HG03439 (cell line): Measurements from ENCODE around the gene TAF4B.
"Not testable (repeated sequence)": the region's sequence is repeated elsewhere in the genome, so short reads cannot be mapped to it uniquely, and the experiment has no call there.

Experiments
- ATAC-seq: cut with Tn5 transposase; IDR thresholded peaks from one replicate; pipeline ENCODE4 v1.9.1; 2021; ENCODE audit warnings: mild to moderate bottlenecking, moderate library complexity; ENCODE audit not compliant: unreplicated experiment

The TAF4B gene

DNA sequence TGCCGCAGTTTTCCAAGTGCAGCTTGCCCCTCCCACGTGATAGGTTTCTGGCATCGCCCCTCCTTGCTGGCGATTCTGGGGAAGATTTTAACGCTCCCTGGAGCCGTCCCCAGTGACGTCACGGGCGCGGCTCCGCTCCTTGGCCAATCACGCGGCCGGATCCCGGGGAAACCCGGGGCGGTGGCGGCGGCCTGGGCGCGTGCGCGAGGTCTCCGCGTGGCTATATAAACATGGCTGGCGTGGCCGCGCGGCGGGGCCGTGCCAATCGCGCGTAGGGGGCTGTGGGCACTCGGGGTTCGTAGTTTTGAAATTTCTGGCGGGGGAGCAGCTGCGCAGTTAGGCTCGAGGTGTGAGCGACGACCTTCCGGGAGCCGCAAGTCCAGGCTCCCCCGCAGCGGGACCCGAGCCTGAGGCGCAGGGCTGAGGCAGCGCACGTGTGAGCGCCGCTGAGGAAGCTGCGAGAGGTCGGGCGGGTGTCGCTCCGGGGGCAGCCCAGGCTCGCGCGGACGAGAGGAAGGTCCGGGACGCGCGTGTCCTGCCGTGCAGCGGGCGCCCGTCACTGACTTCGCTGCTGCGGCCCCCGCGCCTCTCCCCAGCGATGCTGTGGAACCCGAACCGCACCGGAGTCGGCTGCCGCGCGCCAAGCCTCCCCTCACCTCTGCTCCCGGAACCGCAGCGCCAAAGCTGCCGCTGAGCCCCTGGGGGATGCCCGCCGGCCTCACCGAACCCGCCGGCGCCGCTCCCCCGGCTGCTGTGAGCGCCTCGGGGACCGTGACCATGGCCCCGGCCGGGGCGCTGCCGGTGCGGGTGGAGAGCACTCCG, at the start of gene TAF4B:
Gene TAF4B, plus strand, starts transcription at position 217 of the 822 bp plus-strand sequence. Its CDS starts 489 bp downstream, at position 706.
- ATAC-seq = peak; percentile 85

DNA sequence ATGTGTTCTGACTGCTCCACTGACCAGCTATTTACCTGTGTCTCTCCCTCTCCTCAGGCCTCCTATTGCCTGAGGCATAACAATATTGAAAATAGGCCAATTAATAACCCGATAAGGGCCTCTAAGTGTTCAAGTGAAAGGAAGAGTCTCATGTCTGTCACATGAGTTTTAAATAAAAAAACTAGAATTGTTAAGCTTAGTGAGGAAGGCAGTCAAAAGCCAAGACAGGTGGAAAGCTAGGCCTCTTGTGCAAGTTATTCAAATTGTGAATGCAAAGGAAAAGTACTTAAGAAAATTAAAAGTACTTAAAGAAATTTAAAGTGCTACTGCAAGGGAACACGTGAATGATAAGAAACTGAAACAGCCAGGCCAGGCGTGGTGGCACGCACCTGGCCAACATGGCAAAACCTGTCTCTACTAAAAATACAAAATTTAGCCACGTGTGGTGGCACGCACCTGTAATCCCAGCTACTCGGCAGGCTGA, 44.9 kb upstream of the TAF4B start:
- ATAC-seq = peak; percentile 89

GRCh38 chr18:26183395-26184112, 42.7 kb upstream of the TAF4B start:
- ATAC-seq = no peak

- no peak for ATAC-seq
Observed at GRCh38 chr18:26185267-26185666, 41.0 kb upstream of the TAF4B start.

DNA sequence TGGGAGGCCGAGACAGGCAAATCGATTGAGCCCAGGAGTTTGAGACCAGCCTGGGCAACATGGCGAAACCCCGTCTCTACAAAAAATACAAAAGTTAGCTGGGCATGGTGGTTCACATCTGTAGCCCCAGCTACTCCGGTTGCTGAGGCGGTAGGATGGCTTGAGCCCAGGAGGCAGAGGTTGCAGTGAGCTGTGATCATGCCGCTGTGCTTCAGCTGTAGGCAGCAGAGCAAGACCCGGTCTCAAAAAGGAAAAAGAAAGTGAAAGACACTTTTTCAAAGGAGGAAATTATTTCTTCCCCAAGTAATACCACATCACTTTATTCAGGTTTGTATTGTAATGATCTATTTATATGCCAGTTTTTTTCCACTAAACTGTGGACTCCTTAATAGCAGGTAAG, 35.7 kb upstream of the TAF4B start:
- peak; percentile 77 for ATAC-seq

GRCh38 chr18:26192233-26192632, 34.0 kb upstream of the TAF4B start:
- ATAC-seq = no peak

DNA sequence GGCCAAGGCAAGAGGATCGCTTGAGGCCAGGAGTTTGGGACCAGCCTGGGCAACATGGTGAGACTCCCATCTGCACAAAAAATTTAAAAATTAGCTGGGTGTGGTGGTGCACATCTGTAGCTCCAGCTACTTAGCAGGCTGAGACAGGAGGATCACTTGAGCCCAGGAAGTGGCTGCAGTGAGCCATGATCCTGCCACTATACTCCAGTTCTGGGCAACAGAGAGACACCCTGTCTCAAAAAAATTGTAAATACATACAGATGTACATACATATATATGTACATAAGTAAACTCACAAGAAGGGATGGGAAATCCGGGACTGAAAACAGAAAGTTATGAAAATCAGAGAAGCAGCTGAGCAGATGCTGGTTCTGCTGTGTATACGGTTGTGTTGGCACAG, 29.6 kb upstream of the TAF4B start:
- ATAC-seq = no peak

- ATAC-seq = not testable (repeated sequence)
Observed at GRCh38 chr18:26202001-26202400, 24.2 kb upstream of the TAF4B start.

GRCh38 chr18:26205318-26205717, 20.9 kb upstream of the TAF4B start:
- no peak for ATAC-seq

GRCh38 chr18:26206488-26206887, 19.8 kb upstream of the TAF4B start:
- ATAC-seq = no peak

DNA sequence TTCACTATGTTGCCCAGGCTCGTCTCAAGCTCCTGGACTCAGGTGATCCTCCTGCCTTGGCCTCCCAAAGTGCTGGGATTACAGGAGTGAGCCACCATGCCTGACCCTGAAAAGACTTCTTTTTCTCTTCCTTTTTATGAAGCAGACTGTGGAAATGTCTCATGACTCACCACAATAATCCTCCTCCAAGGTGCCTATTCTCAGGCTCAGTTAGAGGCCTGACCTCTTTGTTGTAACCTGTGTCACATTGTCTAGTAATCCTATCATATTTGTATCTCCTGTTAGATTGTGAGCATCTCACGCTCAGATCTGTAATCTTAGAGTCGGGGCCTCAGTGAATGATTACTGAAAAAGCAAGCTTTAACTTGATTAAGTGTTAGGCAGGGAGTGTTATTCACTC, 18.3 kb upstream of the TAF4B start:
- ATAC-seq = no peak

DNA sequence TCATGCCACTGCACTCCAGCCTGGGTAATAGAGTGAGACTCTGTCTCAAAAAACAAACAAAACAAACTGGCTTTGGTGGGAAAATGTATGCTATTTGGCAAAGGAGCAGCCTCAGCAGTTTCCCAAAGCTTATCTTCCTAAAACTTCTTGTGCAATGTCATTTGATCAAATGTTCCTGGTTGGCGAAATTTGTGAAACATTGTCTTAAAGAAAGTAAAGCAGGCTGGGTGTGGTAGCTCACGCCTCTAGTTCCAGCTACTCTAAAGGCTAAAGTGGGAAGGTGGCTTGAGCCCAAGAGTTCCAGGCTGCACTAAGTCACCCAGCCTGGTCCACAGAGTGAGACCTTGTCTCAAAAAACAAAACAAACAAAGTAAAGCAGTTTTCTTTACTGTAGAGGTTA, 17.3 kb upstream of the TAF4B start:
- no peak for ATAC-seq

- no peak for ATAC-seq
Observed at GRCh38 chr18:26210147-26210546, 16.1 kb upstream of the TAF4B start.

- no peak for ATAC-seq
Observed at GRCh38 chr18:26215247-26215970, 10.8 kb upstream of the TAF4B start.

GRCh38 chr18:26225022-26225693, 1.1 kb upstream of the TAF4B start:
- ATAC-seq = no peak

GRCh38 chr18:26225915-26226228, 373 bp upstream of the TAF4B start:
- no peak for ATAC-seq

DNA sequence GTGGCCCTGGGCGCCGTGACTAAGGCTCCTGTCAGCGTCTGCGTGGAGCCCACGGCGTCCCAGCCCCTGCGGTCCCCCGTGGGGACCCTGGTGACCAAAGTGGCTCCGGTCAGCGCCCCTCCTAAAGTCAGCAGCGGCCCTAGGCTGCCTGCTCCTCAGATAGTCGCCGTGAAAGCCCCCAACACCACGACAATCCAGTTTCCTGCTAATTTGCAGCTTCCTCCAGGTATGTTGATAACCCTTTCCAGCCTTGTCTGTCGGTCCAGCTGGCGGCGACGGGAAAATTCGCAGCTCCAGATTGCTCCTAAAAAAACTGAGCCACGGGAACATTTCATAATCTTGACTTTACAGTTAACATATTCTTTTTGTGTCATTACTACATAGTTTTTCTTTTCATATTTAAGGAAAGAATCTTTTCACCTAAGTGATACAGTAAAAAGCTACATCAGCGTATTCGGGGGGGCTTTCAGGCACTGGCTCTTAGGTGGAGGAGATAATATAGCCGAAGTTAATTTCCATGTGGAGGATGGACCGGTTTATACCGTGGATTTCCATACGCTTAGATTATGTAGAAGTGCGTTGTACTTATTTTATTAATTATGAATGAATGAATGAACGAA, 916 bp downstream of the TAF4B start:
- ATAC-seq = no peak

DNA sequence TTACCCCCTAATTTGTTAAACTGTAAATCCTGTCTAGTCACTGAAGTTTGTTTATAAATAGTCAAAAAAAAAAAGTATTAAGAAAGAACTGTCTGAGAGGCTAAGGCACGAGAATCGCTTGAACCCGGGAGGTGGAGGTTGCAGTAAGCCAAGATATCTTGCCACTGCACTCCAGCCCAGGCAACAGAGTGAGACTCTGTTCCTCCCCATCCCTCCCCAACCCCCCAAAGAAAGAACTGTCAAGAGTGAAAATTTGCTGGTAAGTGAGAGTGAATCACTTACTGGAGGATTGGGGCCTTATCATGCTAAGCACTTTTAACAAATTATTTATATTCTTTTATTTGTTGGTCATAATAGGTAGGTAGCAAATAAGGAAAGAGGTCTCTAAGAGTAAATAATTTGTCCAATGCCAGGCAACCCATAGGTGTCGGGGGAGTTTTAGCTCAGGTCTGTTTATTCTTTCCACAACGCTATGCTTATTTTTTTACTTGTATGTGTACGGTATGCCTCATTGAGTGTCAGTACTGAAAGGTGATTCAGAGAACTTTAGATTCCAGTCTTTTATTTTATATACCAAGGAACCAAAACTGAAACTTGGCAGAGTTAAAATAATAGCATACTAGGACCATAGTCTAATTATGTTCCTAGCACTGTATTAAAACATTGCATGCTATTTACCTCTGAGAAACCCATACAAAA, 2.5 kb downstream of the TAF4B start:
- no peak for ATAC-seq

DNA sequence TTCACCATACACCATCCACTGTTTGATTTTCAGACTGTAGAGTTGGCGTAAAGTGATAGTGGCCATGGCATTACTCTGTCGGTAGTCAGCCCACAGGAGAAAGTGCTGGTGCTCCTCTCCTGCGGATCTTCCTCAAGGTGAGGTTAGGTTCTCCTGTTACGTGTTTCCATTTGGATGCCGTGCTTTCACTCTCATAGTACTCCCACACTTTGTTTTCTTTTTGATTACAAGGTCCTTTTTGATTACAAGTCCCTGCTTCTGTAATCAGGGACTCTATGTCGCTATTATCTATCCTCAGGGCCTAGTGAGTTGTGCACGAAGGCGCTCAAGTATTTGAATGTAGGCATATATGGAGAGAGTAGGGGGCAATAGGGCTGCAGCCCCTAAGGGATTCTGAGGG, 4.3 kb downstream of the TAF4B start:
- ATAC-seq = no peak

GRCh38 chr18:26233208-26233607, 7.0 kb downstream of the TAF4B start:
- ATAC-seq = no peak
